GM23338 (cell line): ENCODE data around the gene STRBP. TPM values are rescaled to one million over a fixed set of nuclear protein-coding genes. Genes with fewer than 3 reads are reported as not detected.

ENCODE experiments used
- ATAC-seq: fragments of 200-7000 bp; cut with Tn5 transposase; 3 replicates; pipeline ENCODE4 v1.9.1; 2020
- DNase-seq: peaks from one replicate; pipeline ENCODE4 v3.0.0-alpha.2; 2015; ENCODE audit warnings: low spot score
- H2AFZ ChIP-seq: fragments of 200-600 bp; sonication (generic); 2 replicates; pipeline ENCODE4 v1.8.0; 2016; ENCODE audit warnings: antibody characterized with exemption, mild to moderate bottlenecking, moderate library complexity
- H3F3A ChIP-seq: fragments of 200-600 bp; sonication (generic); replicated peaks from 2 replicates; pipeline ENCODE4 v1.8.0; 2017; ENCODE audit warnings: antibody characterized with exemption, mixed run types, low read depth
- H3K27ac ChIP-seq: fragments of 200-600 bp; sonication (generic); 2 replicates; pipeline ENCODE4 v1.6.1; 2016; ENCODE audit warnings: low read depth
- H3K27me3 ChIP-seq: fragments of 200-600 bp; sonication (generic); 2 replicates; pipeline ENCODE4 v1.8.0; 2016; ENCODE audit warnings: mild to moderate bottlenecking, mixed run types, moderate library complexity; ENCODE audit not compliant: insufficient read depth
- H3K36me3 ChIP-seq: fragments of 200-600 bp; sonication (generic); 2 replicates; pipeline ENCODE4 v1.8.0; 2016; ENCODE audit warnings: mild to moderate bottlenecking; ENCODE audit not compliant: insufficient read depth
- H3K4me1 ChIP-seq: fragments of 200-600 bp; sonication (generic); 2 replicates; pipeline ENCODE4 v1.8.0; 2016; ENCODE audit warnings: mild to moderate bottlenecking, moderate library complexity; ENCODE audit not compliant: insufficient read depth
- H3K4me2 ChIP-seq: fragments of 200-600 bp; sonication (generic); 2 replicates; pipeline ENCODE4 v1.7.1; 2017; ENCODE audit warnings: mixed run types
- H3K4me3 ChIP-seq: fragments of 200-600 bp; sonication (generic); 2 replicates; pipeline ENCODE4 v1.6.1; 2016; ENCODE audit warnings: mixed run types
- H3K79me2 ChIP-seq: fragments of 200-600 bp; sonication (generic); replicated peaks from 2 replicates; pipeline ENCODE4 v1.8.0; 2017; ENCODE audit warnings: mild to moderate bottlenecking; ENCODE audit not compliant: insufficient read depth
- H3K9me2 ChIP-seq: fragments of 200-600 bp; sonication (generic); 2 replicates; pipeline ENCODE4 v1.8.0; 2017; ENCODE audit not compliant: insufficient read depth
- H4K20me1 ChIP-seq: fragments of 200-600 bp; sonication (generic); replicated peaks from 2 replicates; pipeline ENCODE4 v1.8.0; 2017; ENCODE audit warnings: mild to moderate bottlenecking; ENCODE audit not compliant: insufficient read depth
- H3K27ac Mint-ChIP-seq: 2 replicates; pipeline ENCODE4 v1.8.0; 2020; ENCODE audit warnings: inconsistent platforms, mild to moderate bottlenecking, moderate library complexity, mixed read lengths
- H3K27me3 Mint-ChIP-seq: 3 replicates; pipeline ENCODE4 v1.8.0; 2022; ENCODE audit warnings: low read depth, mild to moderate bottlenecking, moderate library complexity, mixed read lengths, inconsistent platforms; ENCODE audit not compliant: insufficient read depth, poor library complexity
- H3K36me3 Mint-ChIP-seq: 3 replicates; pipeline ENCODE4 v1.8.0; 2021; ENCODE audit warnings: low read depth, mild to moderate bottlenecking, inconsistent platforms, moderate library complexity, mixed read lengths
- H3K4me1 Mint-ChIP-seq: 3 replicates; pipeline ENCODE4 v1.8.0; 2020; ENCODE audit warnings: mild to moderate bottlenecking, inconsistent platforms, mixed read lengths
- H3K4me3 Mint-ChIP-seq: 3 replicates; pipeline ENCODE4 v1.8.0; 2021; ENCODE audit warnings: moderate library complexity, mild to moderate bottlenecking, inconsistent platforms, mixed read lengths
- H3K9me3 Mint-ChIP-seq: 3 replicates; pipeline ENCODE4 v1.8.0; 2020; ENCODE audit warnings: moderate library complexity, mild to moderate bottlenecking, inconsistent platforms, mixed read lengths
- EZH2 ChIP-seq: fragments of 200-600 bp; sonication (generic); IDR thresholded peaks from one replicate; pipeline ENCODE4 v1.8.0; 2017; ENCODE audit warnings: antibody characterized with exemption, mild to moderate bottlenecking, low read depth; ENCODE audit not compliant: unreplicated experiment
- NANOG ChIP-seq: IDR thresholded peaks from 2 replicates; pipeline ENCODE4 v1.6.1; 2016; ENCODE audit warnings: antibody characterized with exemption, borderline replicate concordance
- POLR2AphosphoS5 ChIP-seq: IDR thresholded peaks from 2 replicates; pipeline ENCODE4 v1.6.1; 2016; ENCODE audit warnings: antibody characterized with exemption, low read depth
- STAT1 ChIP-seq: IDR thresholded peaks from one replicate; pipeline ENCODE4 v1.6.1; 2016; ENCODE audit warnings: antibody characterized with exemption; ENCODE audit not compliant: unreplicated experiment
- ZNF114 ChIP-seq: fragments of 250-450 bp; sonication (Bioruptor Pico); IDR thresholded peaks from 2 replicates; pipeline ENCODE4 v1.5.0; 2020; ENCODE audit warnings: mild to moderate bottlenecking, moderate library complexity
- polyA plus RNA-seq: library from polyadenylated mRNA; unstranded; fragments of >200 nt; fragmentation: Nextera tagmentation; extraction: Ambion mirVana; gene quantifications from 2 replicates; pipeline ENCODE4 v1.2.1, GENCODE V29; 2016
- total RNA-seq: library from RNA; depleted of rRNA; stranded (reverse); fragments of >200 nt; shearing (Covaris generic); gene quantifications from 2 replicates; pipeline ENCODE4 v1.2.3, GENCODE V29; 2014
- TF ChIP-seq, protein P1 (sequence below): fragments of 250-450 bp; sonication (Bioruptor Pico); IDR thresholded peaks from 2 replicates; pipeline ENCODE4 v1.5.0; 2020; ENCODE audit warnings: mild to moderate bottlenecking, moderate library complexity

The STRBP gene
- total and polyA plus RNA-seq, 2 experiments from 2014 or later, result 80.5 to 116 TPM

DNA sequence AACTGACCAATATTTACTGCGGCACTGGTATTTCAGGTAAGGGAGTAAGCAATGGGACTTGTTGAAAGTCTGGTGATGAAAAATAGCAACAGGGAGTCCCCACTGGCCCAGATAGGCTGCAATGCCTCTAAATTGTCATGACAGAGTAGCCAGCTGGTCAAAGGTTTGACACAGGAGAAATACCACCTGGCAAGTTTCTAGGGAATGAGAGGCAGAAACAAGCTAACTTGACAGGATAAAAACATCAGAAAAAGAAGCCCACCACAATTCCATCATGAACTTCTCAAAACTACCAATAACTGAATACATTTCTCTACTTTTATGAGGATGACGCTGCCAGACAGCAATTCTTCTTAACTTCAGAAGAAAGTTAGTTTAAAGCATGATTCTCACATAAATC lies 99.8 kb downstream of the STRBP start:
- H3K4me1 Mint-ChIP-seq, result peaks cover 50% of the 10 kb centered on the region

More for the DNA sequence above, 99.8 kb downstream of the STRBP start:
- no peak overlapping the region for H3K27ac ChIP-seq
- no peaks in the 10 kb centered on the region for H3F3A ChIP-seq
- H3K36me3 ChIP-seq, result no peaks in the 10 kb centered on the region
- H3K4me1 ChIP-seq, result peaks cover 42% of the 10 kb centered on the region
- peak overlapping the region; percentile 56 for H3K27ac Mint-ChIP-seq
- H3K9me3 Mint-ChIP-seq, result no peaks in the 10 kb centered on the region
- no peak overlapping the region for H3K4me3 Mint-ChIP-seq
- H3K4me2 ChIP-seq, result no peak overlapping the region
- H3K27me3 ChIP-seq, result no peaks in the 10 kb centered on the region
- no peaks in the 10 kb centered on the region for H3K9me2 ChIP-seq
- peaks cover 2% of the 10 kb centered on the region for H3K27me3 Mint-ChIP-seq
- DNase-seq (peak; percentile 34), ATAC-seq (peak; percentile 49; the same call in 2 of the 3 replicates)
- peaks cover 5% of the 10 kb centered on the region; the same call in 1 of the 2 replicates for H3K79me2 ChIP-seq
- H3K36me3 Mint-ChIP-seq, result peaks cover 22% of the 10 kb centered on the region; the same call in 2 of the 3 replicates
- H2AFZ ChIP-seq, result no peak overlapping the region
- no peak overlapping the region for H3K4me3 ChIP-seq
- no peak for TF ChIP-seq ZNF114 (CRISPR knock-in tag)
- no peak for TF ChIP-seq POLR2AphosphoS5
- no peak for TF ChIP-seq EZH2
- TF ChIP-seq, protein P1, sequence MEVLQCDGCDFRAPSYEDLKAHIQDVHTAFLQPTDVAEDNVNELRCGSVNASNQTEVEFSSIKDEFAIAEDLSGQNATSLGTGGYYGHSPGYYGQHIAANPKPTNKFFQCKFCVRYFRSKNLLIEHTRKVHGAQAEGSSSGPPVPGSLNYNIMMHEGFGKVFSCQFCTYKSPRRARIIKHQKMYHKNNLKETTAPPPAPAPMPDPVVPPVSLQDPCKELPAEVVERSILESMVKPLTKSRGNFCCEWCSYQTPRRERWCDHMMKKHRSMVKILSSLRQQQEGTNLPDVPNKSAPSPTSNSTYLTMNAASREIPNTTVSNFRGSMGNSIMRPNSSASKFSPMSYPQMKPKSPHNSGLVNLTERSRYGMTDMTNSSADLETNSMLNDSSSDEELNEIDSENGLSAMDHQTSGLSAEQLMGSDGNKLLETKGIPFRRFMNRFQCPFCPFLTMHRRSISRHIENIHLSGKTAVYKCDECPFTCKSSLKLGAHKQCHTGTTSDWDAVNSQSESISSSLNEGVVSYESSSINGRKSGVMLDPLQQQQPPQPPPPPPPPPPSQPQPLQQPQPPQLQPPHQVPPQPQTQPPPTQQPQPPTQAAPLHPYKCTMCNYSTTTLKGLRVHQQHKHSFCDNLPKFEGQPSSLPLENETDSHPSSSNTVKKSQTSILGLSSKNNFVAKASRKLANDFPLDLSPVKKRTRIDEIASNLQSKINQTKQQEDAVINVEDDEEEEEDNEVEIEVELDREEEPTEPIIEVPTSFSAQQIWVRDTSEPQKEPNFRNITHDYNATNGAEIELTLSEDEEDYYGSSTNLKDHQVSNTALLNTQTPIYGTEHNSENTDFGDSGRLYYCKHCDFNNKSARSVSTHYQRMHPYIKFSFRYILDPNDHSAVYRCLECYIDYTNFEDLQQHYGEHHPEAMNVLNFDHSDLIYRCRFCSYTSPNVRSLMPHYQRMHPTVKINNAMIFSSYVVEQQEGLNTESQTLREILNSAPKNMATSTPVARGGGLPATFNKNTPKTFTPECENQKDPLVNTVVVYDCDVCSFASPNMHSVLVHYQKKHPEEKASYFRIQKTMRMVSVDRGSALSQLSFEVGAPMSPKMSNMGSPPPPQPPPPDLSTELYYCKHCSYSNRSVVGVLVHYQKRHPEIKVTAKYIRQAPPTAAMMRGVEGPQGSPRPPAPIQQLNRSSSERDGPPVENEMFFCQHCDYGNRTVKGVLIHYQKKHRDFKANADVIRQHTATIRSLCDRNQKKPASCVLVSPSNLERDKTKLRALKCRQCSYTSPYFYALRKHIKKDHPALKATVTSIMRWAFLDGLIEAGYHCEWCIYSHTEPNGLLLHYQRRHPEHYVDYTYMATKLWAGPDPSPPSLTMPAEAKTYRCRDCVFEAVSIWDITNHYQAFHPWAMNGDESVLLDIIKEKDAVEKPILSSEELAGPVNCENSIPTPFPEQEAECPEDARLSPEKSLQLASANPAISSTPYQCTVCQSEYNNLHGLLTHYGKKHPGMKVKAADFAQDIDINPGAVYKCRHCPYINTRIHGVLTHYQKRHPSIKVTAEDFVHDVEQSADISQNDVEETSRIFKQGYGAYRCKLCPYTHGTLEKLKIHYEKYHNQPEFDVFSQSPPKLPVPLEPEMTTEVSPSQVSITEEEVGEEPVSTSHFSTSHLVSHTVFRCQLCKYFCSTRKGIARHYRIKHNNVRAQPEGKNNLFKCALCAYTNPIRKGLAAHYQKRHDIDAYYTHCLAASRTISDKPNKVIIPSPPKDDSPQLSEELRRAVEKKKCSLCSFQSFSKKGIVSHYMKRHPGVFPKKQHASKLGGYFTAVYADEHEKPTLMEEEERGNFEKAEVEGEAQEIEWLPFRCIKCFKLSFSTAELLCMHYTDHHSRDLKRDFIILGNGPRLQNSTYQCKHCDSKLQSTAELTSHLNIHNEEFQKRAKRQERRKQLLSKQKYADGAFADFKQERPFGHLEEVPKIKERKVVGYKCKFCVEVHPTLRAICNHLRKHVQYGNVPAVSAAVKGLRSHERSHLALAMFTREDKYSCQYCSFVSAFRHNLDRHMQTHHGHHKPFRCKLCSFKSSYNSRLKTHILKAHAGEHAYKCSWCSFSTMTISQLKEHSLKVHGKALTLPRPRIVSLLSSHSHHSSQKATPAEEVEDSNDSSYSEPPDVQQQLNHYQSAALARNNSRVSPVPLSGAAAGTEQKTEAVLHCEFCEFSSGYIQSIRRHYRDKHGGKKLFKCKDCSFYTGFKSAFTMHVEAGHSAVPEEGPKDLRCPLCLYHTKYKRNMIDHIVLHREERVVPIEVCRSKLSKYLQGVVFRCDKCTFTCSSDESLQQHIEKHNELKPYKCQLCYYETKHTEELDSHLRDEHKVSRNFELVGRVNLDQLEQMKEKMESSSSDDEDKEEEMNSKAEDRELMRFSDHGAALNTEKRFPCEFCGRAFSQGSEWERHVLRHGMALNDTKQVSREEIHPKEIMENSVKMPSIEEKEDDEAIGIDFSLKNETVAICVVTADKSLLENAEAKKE (CRISPR knock-in tag), result no peak
- TF ChIP-seq NANOG, result no peak
- no peak for TF ChIP-seq STAT1
- H4K20me1 ChIP-seq, result no peaks in the 10 kb centered on the region
